ENCODE measurements around the gene PSMB11. TPM values are rescaled to one million over a fixed set of nuclear protein-coding genes. Genes with fewer than 3 reads are reported as not detected.
A peak's percentile ranks its signal among the peaks of the same experiment; 100 is the strongest.

Gene PSMB11
- total RNA-seq, 1 experiment from 2014 or later: not detected

DNA sequence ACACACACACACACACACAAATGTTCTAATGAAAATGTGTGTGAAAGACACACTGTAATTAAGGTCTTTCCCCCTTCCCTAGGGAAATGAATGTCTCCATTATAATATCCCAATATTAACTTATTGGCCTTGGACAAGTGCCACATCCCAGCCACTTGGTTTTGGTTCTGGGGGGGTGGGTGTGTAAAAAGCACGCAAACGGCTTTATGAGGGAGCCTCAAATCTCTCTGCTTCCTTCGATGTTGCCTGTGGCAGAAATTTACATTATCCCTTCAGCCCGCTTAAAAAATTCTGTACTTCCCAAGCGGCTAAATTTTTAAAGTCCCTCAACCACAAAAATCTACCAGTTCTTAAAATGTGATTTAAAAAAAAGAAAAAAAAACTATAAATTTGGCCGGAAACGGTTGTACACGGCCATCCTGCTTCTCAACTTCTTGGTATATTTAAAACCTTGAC, 32.5 kb upstream of the PSMB11 start:
- TF ChIP-seq POLR2A (IDR thresholded peaks at IDR 0.05; ENCODE audit: borderline replicate concordance, extremely low read depth, insufficient read depth, insufficient read length) (peak; percentile 26), RAD21 (IDR thresholded peaks at IDR 0.05; ENCODE audit: low read depth) (no peak)
- Histone ChIP-seq H3K9me2 (ENCODE audit: insufficient read depth) (no peaks in the 10 kb centered on the region), H3K4me1 (ENCODE audit: control insufficient read depth in 1 of 2, insufficient read depth in 2 of 2, low read length in 2 of 2) (peaks cover 26 to 63% of the 10 kb centered on the region in 2 experiments), H3K4me3 (replicated peaks in 1 of 2; ENCODE audit: low read depth in 1 of 2, low read length in 2 of 2) (peak overlapping the region; percentile 42 to 57), H3K9ac (ENCODE audit: low read length) (peak overlapping the region; percentile 69), H3K27me3 (ENCODE audit: insufficient read depth, low read length) (no peaks in the 10 kb centered on the region), H3K4me2 (ENCODE audit: low read length) (peak overlapping the region; percentile 72), H3K79me2 (ENCODE audit: insufficient read depth, low read length) (no peaks in the 10 kb centered on the region), H3K36me3 (ENCODE audit: control insufficient read depth in 1 of 2, insufficient read depth in 2 of 2, low read length in 2 of 2) (no peaks in the 10 kb centered on the region), H2AFZ (ENCODE audit: low read depth, low read length, poor library complexity, severe bottlenecking) (peak overlapping the region; percentile 54), H4K20me1 (ENCODE audit: insufficient read depth) (no peaks in the 10 kb centered on the region), H3K27ac (ENCODE audit: low read depth, low read length) (peak overlapping the region; percentile 87), H3K9me3 (ENCODE audit: control insufficient read depth in 1 of 2, insufficient read depth in 1 of 2, low read depth in 1 of 2, low read length in 2 of 2) (no peaks in the 10 kb centered on the region)
- ChIA-PET CTCF (interaction anchor here (0.6 to 0.7 kb wide), 2 partner anchors 14 to 48 kb away, joined by 3 read pairs; no protein-coding TSS in a partner anchor), RAD21 (ENCODE audit: low non-redundant PET in 1 of 2, low total read pairs in 2 of 2, uncharacterized antibody in 2 of 2, unreplicated experiment in 2 of 2) (no interaction called here), POLR2A (no interaction called here)
- BruUV-seq (replicated peaks): TSS peak; percentile 87
- ATAC-seq (no peak), DNase-seq (ENCODE audit: low read depth, low spot score) (no peak)
- intact Hi-C loops (cut with micrococcal nuclease): loop anchor here (5.0 kb wide), 1 partner anchor 48 kb away; the partner anchor contains the start of gene CDH24

DNA sequence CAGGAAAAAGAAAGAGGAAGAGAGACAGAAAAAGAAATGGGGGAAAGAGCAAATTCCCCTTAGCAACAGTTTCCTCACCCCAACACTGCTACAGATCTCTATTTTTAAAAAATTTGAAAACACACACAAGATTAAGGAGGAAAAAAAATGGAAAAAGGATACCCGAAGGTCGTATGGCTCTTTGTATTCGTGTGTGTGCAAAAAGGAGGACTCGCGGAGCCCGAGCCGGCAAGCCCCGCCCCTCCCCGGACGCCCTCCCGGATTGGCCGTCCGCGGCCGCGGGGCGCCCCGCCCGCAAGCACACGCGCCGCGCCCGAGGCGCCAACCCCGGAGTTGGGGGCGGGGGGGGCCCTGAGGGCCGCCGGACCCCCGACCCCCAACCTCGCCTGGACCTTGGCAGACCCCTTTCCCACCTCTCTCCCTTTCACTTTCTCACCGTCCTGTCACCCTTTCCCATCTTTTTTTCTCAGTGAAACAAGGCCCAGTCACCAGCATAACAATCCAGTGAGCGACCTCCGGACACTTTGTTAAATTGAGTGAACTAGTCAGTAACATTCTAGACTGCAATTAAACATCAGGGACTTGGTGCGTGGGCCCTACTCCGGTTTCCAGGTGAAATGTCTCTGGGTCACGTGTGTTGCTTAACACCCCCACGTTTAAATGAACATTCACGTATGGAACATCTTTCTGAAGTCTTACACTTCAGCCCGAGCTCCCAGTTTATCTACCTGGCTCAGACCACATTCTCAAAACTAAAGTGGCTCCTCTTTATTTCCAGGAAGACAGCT, 31.9 kb upstream of the PSMB11 start, which contains the start of gene C14orf93:
Gene C14orf93 (minus strand): TSS at position 205 of the 788 bp plus-strand sequence. CDS start 11,120 bp downstream, outside the sequence.
- POLR2A ChIA-PET: interaction anchor here (0.9 to 1.2 kb wide), 2 partner anchors 17 to 282 kb away, joined by 3 to 6 read pairs; no protein-coding TSS in a partner anchor
- H3K79me2 ChIP-seq (ENCODE audit: insufficient read depth, low read length): no peaks in the 10 kb centered on the region
- intact Hi-C loops (cut with micrococcal nuclease): loop anchor here (5.0 kb wide), 1 partner anchor 47 kb away; the partner anchor contains the start of gene CDH24
- no peaks in the 10 kb centered on the region for H3K9me3 ChIP-seq (ENCODE audit: control insufficient read depth in 1 of 2, insufficient read depth in 1 of 2, low read depth in 1 of 2, low read length in 2 of 2)
- H3K4me3 ChIP-seq (replicated peaks in 1 of 2; ENCODE audit: low read depth in 1 of 2, low read length in 2 of 2): peak within 1 kb of the TSS; percentile 42 to 57
- no peaks in the 10 kb centered on the region for H3K9me2 ChIP-seq (ENCODE audit: insufficient read depth)
- peak within 1 kb of the TSS; percentile 87 for H3K27ac ChIP-seq (ENCODE audit: low read depth, low read length)
- DNase-seq (ENCODE audit: low read depth, low spot score) (no peak), ATAC-seq (peak; percentile 48)
- peak within 1 kb of the TSS; percentile 54 for H2AFZ ChIP-seq (ENCODE audit: low read depth, low read length, poor library complexity, severe bottlenecking)
- H3K4me2 ChIP-seq (ENCODE audit: low read length): peak within 1 kb of the TSS; percentile 72
- peaks cover 26 to 59% of the 10 kb centered on the region in 2 experiments for H3K4me1 ChIP-seq (ENCODE audit: control insufficient read depth in 1 of 2, insufficient read depth in 2 of 2, low read length in 2 of 2)
- RAD21 ChIA-PET (ENCODE audit: low non-redundant PET in 1 of 2, low total read pairs in 2 of 2, uncharacterized antibody in 2 of 2, unreplicated experiment in 2 of 2): no interaction called here
- CTCF ChIA-PET: interaction anchor here (0.9 to 2.5 kb wide), 2 partner anchors 15 to 111 kb away, joined by 4 to 12 read pairs; no protein-coding TSS in a partner anchor
- BruUV-seq (replicated peaks): no TSS peak
- no peaks in the 10 kb centered on the region for H3K27me3 ChIP-seq (ENCODE audit: insufficient read depth, low read length)
- H3K9ac ChIP-seq (ENCODE audit: low read length): peak within 1 kb of the TSS; percentile 69
- no peaks in the 10 kb centered on the region for H3K36me3 ChIP-seq (ENCODE audit: control insufficient read depth in 1 of 2, insufficient read depth in 2 of 2, low read length in 2 of 2)
- no peaks in the 10 kb centered on the region for H4K20me1 ChIP-seq (ENCODE audit: insufficient read depth)
- TF ChIP-seq SRF (IDR thresholded peaks at IDR 0.05; ENCODE audit: low read depth) (no peak), EGR1 (IDR thresholded peaks at IDR 0.05; ENCODE audit: low read depth) (peak; percentile 42; the same call in 1 of the 2 replicates), SP1 (IDR thresholded peaks at IDR 0.05; ENCODE audit: low read depth) (no peak), ZFX (IDR thresholded peaks at IDR 0.05) (no peak; the same call in 1 of the 2 replicates), ELF1 (IDR thresholded peaks at IDR 0.05; ENCODE audit: borderline replicate concordance, low read depth) (no peak), EZH2phosphoT487 (IDR thresholded peaks at IDR 0.05; ENCODE audit: borderline replicate concordance) (no peak), YY1 (IDR thresholded peaks at IDR 0.05; ENCODE audit: extremely low read depth, insufficient replicate concordance, low read depth, low read length) (no peak), RAD21 (IDR thresholded peaks at IDR 0.05; ENCODE audit: low read depth) (no peak), ZNF274 (IDR thresholded peaks at IDR 0.05; ENCODE audit: low read depth, low read length) (no peak), EZH2 (IDR thresholded peaks at IDR 0.05) (no peak)
- TF ChIP-seq, protein P1, sequence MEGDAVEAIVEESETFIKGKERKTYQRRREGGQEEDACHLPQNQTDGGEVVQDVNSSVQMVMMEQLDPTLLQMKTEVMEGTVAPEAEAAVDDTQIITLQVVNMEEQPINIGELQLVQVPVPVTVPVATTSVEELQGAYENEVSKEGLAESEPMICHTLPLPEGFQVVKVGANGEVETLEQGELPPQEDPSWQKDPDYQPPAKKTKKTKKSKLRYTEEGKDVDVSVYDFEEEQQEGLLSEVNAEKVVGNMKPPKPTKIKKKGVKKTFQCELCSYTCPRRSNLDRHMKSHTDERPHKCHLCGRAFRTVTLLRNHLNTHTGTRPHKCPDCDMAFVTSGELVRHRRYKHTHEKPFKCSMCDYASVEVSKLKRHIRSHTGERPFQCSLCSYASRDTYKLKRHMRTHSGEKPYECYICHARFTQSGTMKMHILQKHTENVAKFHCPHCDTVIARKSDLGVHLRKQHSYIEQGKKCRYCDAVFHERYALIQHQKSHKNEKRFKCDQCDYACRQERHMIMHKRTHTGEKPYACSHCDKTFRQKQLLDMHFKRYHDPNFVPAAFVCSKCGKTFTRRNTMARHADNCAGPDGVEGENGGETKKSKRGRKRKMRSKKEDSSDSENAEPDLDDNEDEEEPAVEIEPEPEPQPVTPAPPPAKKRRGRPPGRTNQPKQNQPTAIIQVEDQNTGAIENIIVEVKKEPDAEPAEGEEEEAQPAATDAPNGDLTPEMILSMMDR (IDR thresholded peaks at IDR 0.05 in 2 of 3, conservative IDR thresholded peaks at IDR 0.05 in 1 of 3; ENCODE audit: borderline replicate concordance in 1 of 3, insufficient read depth in 1 of 3, low read depth in 2 of 3, low read length in 2 of 3): no peak
- TF ChIP-seq, protein P2, sequence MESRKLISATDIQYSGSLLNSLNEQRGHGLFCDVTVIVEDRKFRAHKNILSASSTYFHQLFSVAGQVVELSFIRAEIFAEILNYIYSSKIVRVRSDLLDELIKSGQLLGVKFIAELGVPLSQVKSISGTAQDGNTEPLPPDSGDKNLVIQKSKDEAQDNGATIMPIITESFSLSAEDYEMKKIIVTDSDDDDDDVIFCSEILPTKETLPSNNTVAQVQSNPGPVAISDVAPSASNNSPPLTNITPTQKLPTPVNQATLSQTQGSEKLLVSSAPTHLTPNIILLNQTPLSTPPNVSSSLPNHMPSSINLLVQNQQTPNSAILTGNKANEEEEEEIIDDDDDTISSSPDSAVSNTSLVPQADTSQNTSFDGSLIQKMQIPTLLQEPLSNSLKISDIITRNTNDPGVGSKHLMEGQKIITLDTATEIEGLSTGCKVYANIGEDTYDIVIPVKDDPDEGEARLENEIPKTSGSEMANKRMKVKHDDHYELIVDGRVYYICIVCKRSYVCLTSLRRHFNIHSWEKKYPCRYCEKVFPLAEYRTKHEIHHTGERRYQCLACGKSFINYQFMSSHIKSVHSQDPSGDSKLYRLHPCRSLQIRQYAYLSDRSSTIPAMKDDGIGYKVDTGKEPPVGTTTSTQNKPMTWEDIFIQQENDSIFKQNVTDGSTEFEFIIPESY (IDR thresholded peaks at IDR 0.05; ENCODE audit: extremely low read depth, insufficient replicate concordance, low read length): no peak
- TF ChIP-seq, protein P3, sequence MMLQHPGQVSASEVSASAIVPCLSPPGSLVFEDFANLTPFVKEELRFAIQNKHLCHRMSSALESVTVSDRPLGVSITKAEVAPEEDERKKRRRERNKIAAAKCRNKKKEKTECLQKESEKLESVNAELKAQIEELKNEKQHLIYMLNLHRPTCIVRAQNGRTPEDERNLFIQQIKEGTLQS (IDR thresholded peaks at IDR 0.05): no peak
